ENCODE results near the gene MARCHF4.
A peak's percentile ranks its signal among the peaks of the same experiment; 100 is the strongest.

Gene MARCHF4

DNA sequence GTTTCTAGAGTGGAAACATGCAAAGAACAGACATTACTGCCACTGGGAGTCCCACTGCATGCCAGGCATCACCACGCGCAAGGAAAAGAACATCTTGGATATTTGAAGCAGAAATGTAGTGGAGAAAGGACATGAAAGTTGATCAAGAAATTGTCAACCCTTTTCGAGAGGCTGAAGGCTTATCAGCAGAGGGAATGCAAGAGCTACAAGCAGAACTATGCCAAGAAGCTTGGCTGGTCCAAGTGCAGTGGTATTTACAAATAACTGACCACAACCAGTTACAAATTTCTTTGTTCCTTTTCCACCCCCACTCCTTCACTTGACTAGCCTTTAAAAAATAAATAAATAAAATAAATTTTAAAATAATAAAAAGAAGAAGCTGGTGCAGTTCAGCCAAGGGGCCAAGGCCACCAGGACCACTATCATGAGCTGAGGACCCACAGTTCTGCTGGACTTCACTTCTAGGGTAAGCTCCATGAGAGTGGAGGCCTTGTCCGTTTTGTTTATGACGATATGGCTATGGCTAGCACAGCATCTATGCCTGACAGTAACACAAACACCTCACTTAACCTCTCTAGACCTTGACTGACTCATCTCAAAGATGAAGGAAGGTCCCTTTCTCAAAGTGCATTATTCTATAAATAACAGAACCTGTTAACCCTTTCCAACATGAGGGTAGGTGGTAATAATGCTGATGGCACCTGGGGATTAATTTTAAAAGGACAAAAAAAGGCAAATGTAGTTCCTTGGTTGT lies 20.9 kb downstream of the MARCHF4 start:
- no peak for DNase-seq

DNA sequence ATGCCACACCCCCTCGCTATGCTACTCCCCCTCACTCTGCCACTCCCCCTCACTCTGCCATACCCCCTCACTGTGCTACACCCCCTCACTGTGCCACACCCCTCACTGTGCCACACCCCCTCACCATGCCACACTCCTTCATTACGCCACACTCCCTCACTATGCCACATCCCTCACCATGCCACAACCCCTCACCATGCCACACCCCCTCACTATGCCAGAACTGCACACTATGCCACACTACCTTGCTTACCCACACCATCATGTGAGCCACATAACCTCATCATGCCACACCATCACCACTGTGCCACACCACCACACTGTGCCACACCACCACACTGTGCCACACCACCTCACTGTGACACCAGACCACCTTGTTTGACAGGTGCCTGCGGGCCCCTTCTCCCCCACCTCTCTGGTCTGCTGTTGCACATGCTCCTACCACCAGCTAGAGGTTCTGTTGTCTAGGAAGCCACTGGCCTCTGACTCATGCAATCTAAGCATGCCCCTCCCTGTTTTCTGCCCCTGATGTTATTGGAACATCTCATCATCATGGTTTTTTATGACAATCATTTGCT lies 22.0 kb downstream of the MARCHF4 start:
- no peak for DNase-seq

DNA sequence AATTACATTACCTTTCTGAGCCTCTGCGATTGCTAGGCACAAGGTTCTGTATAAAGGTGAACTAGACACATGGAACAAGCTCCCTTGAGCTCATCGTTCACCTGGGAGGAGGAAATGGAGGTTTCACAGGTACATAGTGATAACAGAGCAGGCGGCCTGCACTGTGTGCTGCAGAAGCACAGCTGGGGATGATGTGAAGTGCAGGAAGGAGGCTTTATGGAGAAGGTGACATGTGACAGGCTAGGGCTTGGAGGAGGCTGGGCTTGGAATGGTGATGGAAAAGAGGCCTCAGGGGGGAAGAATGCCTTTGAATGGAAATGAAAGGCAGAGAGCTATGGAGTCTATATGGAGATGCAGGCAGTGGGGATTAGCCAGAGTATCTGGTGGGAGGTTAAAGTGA lies 22.9 kb downstream of the MARCHF4 start:
- no peak for DNase-seq

DNA sequence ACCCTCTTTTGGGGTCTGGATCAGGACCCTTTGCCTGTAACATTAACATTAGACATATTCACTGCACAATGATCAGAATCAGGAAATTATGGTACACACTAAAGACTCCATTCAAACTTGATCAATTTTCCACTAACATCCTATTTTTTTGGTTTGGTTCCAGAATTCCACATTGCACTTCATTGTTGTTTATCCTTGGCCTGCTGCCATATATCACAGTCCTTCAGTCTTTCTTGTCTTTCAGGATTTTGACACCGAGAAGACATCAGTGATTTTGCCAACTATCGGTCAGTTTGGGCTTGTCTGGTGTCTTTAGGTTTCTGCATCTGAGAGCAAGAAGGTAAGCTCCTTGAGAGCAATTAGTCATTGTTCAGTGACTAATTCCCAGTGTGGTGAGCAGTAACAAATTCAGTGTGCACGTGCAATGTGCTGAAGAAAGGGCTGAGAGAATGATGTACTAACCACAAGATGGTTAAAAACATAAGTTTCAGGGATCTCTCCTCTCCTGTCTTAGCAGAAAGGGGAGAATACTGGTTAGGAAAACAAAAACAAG lies 23.5 kb downstream of the MARCHF4 start:
- no peak for DNase-seq

DNA sequence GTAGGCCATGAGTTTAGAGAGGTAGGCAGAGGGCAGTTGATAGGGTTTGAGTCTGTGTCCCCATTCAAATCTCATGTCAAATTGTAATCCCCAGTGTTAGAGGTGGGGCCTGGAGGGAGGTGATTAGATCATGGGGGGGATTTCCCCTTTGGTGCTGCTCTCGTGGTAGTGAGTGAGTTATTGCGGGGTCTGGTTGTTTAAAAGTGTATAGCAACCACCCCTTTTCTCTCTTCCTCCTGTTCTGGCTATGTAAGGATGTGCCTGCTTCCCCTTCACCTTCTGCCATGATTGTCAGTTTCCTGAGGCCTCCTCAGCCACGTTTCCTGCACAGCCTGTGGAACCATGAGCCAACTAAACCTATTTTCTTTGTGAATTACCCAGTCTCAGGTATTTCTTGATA lies 25.5 kb downstream of the MARCHF4 start:
- DNase-seq, result no peak

DNA sequence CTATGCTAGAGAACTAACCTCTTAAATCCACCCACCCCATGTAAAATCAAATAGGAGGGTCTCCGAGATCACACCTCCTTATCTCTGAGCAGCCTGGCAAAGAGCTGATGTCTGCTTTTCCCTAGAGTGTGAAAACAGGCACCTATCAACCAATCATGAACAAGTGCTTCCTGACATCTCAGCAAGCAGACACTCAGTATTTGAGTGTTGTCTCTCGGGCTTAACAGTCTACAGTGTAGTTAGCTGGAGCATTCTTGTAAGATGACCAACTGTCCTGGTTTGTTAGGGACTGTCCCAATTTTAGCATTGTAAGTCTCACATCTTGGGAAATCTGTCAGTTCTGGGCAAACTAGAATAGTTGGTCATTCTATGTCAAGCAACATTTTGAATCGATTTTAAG lies 26.4 kb downstream of the MARCHF4 start:
- DNase-seq, result no peak

DNA sequence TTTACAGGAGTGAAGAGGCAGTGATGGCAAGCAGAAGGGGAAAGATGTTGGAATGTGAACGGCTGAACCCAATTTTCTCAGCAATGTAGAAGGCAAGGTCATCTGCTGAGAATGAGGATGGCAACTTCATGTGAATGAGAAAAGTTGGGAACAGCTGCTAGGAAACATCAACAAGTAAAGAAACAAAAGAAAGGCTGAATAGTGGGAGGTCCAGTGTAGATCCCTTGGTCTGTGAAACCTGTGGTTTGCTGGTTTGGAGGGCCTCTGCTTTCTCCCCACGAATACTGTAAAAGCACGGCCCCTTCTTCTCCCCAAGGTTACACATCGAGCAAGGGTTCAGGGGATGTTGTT lies 27.4 kb downstream of the MARCHF4 start:
- DNase-seq, result no peak

DNA sequence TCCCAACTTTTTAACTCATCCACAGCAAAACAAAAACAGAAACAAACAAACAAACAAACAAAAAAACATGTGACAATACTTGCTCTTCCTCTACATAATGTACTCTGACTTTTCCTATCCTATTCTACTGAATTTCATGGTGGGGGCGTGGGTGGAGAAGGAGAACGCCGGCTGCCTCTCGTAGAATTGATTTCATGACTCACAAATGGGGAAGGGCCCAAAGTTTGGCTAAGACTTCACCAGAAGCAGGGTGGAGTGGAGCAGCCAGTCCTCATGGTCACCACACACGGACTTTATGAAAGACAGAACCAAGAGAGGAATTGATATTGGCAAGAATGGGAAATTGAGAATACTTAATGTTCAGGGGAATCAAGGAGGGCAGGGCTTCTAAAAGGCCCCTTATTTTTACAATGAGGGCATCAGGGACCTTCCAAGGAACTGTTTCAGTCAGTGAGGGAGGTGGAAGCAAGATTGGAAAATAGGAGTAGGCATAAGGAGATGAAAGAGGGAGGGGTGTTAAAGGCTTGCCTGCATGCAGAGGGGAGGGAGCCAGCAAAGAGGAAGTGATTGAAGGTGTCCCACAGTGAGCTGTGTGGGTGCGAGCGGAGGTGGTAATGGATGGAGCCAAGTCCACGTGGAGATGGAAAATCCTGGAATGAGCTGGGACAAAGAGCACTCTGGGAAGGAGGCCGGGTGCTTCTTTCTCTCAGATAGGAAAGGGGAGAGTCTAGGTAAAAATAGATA lies 27.9 kb downstream of the MARCHF4 start:
- DNase-seq, result no peak

DNA sequence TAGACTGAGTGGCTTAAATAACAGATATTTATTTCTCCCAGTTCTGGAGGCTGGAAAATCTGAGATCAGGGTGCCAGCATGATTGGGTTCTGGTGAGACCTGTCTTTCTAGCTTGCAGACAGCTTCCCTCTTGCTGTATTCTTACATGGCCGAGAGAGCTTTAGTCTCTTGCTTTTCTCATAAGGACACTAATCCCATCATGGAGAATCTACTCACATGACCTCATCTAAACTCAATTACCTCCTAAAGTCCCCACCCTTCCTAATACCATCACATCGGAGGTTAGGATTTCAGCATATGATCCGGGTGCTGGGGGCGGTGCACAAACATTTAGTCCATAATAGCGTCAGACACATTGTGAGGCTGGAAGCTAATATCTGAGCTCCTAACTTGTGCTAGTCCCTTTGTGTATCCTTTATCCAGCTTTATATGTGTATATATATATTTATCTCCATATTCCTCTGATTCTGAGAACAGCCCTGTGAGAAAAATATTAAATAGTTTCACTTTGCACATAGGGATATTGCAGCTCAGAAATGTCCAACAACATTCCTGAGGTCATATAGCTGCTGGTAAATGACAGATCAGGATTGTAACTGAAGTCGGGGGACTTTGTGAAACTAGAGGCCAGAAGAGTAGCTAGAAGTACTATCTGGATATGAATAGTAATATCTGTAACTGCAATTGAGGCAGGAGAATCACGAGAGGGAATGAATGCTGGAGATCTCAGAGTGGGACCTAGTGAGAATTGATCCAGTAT lies 28.9 kb downstream of the MARCHF4 start:
- no peak for DNase-seq

DNA sequence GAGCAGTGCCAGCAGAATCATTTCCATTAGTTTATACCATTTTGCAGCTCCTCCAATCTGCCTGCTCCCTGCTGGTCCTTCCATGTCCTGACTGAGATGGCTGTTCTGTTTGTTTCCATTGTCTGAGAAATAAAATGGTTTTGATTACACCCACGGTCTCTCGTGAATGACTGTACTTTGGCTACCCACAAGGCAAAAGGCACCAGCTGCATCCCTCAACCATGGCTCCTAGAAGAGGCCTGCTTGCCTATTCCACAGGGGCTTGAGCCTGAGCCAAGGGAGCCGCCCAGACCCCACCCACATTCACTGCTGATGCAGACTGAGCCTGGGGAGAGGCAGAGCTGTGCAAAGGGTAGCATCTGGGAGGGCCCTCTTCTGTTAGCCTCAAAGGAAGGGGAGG lies 31.2 kb downstream of the MARCHF4 start:
- peak in 11 of 58 donors; percentile 3 to 41 (median 21) for DNase-seq

DNA sequence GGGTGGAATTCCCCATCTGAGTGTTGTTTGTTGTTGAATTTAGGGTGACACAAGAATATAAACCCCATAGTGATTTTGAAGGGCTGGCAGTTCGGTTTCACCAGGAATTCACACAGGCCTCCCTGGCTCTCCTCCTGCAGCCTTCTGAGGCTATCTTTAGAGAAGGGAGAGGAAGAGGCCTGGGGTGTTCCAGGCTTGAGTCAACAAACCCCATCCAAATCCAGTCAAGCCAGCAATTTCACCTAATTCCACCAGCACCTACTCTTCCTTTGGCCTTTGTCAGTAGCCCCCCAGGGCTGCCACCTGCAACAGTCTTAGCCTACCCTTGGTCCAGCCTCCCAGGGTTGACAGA lies 32.0 kb downstream of the MARCHF4 start:
- DNase-seq, result no peak

DNA sequence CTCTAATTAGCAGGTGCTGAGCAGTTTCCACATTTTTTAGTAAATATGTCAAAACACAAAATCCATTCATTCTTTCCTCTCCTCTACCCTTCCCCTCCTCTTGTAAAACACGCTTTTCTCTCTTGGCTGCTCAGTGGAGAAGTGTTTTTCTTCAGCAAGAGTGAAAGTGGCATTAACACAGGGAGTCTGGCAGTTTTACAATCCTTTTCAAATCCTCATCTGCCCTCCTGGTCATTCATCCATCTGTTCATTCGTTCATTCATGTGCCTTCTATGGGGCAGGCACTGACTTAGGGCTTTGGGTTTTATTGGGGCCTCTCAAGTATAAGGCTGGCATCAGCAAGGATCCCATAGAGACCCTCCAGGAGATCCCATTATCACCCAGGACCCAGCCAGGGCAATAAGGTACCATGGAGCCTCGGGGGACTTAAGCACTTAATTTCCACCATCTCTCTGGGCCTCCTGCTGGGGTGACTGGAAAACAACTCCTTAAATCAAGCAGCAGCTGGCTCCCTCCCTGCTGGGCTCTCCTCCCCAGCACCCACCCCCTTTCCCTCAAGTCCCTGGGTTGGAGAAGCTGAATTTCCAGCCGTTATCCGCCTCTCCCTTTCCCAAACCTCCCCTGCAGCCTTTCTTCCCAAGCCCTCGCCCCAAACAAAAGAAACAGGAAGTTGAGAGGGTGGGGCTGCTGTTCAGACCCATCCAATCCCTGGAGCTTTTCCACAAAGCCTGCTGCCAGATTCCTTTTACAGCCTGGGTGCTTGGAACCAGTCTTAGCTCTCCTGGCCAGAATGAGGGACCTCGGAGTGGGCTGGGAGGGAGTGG lies 32.6 kb downstream of the MARCHF4 start:
- DNase-seq, result peak in 25 of 58 donors; percentile 3 to 67 (median 27)

DNA sequence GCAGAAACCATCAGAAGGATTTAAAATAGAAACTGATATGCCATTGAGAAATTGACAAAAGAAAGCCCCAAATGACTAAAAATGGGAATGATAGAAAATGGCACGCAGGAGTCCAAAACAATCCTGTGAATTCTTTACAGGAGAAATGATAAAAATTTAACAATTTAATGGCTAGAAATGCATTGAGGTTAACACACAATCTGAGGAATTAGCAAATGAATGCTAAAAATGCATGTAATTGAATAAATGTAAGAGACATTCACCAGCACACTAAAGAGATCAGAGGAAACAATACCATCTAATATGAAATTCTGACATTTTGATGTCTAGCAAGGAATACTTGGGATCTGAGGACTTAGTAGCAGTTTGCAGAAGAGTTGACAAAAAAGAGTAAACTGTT lies 37.0 kb downstream of the MARCHF4 start:
- DNase-seq, result no peak

DNA sequence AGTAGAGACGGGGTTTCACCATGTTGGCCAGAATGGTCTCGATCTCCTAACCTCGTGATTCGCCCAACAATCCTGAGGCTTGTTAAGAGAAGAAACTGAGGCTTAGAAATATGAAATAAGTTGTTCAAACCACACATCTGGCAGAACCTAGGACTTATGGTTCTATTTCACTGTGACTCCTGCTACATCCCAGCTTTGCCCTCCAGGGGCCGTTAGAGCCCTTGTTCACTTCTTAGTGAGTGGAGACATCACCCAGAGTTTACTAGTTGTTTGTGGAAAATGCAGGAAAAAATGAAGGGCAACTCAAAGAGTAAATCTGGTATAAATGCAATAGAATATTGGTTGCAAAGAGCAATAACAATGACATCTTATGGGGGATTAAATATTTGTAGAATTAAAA lies 43.9 kb downstream of the MARCHF4 start:
- no peak for DNase-seq

DNA sequence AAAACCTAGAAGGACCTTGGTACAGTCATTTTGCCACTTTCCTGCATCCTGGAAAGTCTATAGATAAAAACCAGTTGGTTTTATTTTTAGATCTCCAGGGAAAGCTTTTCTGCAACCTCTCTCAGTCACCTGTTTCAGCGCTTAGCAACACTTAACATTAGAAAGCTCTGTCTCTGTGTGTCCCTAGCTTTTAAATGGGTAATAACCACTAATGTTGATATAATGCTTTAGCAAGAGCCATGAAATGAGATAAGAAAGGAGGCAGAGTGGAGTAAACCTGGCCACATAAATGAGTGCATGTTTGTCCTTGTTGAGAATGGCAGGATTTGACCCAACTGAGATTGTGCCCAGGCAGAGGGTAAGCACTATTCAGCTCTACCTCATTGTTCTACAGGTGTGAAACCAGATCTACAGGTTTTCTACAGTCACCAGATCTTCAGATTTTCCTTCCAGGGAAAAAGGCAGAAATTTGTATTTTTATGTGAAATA lies 44.8 kb downstream of the MARCHF4 start:
- DNase-seq, result no peak

Measured in anterior cingulate cortex (tissue), 58 donors.